Stimulated activated naive CD4-positive, alpha-beta T cell treated with Interleukin-2 at 50 U/mL for 16 hours (primary cell): ENCODE results near the gene LYRM1.
"Not testable (repeated sequence)": the region's sequence is repeated elsewhere in the genome, so short reads cannot be mapped to it uniquely, and the experiment has no call there.

Source experiments
- DNase-seq: peaks from one replicate; lab custom pipeline; 2025; lab: John Stamatoyannopoulos, UW

LYRM1 gene

GRCh38 chr16:20902426-20902825, 1.9 kb downstream of the LYRM1 start:
- no peak for DNase-seq

DNA sequence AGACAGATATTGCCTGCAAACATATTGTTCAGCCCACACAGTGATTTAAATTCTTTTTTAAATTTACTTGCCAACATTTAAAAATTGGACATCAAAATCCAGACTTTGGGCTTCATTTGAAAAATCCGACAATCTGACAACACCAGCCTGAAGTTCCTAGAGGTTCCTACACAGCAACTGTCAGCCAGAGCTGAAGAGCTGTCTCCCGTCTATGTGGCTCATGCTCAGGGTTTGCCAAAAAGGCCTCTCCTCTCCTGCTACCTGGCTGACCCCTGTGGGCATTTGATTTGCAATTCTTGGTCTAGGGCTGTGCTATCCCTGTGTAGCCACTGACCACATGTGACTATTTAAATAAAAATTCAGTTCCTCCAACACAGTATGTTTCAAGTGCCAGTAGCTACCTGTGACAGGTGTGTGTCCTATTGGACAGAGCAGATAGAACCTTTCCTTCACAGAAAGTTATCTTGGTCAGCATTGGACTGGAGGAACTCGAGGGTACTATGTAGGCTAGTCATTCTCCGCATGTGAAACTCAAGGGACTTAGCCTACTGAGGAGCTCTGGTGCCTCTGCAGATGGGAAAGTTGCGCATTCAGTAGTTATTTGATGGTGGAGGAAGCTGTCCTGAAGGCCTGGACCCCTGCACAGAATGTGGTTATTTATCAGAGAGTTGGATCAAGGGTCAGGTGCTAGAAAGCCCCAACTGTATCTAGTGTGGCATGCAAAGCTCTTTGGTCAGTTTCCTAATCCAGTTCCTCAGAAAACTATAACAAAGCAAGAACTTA, 2.7 kb downstream of the LYRM1 start:
- no peak for DNase-seq

GRCh38 chr16:20903899-20904506, 3.4 kb downstream of the LYRM1 start:
- DNase-seq = no peak

GRCh38 chr16:20904507-20905081, 4.0 kb downstream of the LYRM1 start:
- DNase-seq = no peak

- no peak for DNase-seq
Observed at GRCh38 chr16:20905576-20905975, 5.0 kb downstream of the LYRM1 start.

DNA sequence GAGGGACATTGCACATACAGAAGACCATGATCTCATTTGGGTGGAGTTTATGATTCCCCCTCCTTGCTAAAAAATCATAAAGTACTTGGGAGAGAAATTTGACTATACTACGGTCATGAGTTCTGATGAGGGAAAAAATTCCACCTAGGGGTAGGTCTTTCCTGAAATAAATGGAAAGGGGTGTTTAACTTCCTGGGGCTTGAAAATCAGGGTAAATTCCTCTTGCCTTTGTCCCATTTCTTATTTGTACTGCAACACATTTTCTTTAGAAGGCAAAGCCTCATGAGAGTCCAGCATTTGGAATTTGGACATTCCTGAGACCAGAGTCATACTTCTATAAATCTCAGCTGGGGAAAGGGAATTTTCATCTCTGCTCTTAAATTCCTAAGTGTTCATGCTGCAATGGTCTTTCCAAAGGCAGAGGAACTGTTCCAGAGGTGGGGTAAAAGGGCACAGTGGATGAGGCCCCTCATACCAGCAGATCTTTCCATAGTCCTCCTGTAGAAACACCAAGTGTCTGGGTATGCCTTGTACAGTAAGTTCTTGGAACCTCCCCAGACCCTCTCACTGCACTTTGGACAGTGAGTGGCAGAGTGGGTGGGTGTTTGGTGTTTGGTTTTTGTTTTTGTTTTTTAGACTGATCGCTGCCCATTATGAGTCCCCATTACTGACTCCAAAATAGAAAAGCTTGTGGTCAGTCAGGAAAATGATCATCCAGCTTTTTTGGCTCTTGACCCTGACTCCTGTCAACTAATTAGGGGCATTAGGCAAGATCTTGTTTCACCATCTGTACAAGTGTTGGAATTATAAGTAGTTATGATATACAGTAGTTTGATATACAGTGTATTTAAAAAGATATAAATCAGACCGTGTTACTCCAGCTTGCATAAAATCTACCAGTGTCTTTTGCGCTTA, 6.0 kb downstream of the LYRM1 start:
- no peak for DNase-seq

DNA sequence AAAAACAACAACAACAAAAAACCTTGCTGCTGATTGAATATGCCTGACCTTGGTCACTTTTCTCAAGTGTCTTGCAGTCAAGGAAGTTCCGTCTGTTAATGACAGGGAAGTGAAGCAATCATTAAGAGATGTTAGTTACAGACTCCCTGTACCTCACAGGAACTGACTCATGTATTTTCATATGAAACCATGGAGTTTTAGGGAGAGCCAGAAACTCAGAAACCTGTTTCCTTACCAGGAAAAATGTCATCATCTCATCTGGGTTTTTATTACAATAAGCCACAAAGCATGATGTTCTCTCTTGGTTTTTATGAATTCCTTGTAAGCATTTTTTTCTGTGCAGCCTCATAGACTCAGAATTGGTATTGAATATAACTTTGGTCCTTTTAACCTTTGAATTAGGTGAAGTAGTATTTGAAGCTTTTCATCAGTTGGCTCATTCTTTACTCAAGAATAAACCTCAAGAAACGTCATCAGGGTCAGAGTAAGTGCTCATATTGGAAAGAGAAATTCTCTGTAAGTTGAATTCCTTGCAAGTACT, 10.3 kb downstream of the LYRM1 start:
- DNase-seq = no peak

DNA sequence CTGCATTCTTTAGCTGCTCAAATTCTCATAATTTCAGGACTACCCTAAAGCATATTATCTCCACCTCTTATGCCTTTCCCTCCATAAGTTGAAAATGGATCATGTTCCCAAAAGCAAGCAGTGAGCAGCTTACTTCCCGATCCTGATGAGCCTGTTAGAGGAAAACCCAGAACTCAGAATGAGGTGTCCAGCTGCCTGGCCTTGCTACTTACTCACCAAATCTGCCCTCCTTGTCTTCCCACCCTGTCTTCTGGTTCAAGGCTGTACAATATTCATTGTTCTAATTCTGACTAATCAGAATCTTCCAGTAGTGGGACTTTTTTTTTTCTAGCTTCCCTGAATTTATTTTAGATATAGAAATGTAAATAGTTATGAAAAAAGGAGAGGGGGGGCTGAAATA, 10.8 kb downstream of the LYRM1 start:
- no peak for DNase-seq

DNA sequence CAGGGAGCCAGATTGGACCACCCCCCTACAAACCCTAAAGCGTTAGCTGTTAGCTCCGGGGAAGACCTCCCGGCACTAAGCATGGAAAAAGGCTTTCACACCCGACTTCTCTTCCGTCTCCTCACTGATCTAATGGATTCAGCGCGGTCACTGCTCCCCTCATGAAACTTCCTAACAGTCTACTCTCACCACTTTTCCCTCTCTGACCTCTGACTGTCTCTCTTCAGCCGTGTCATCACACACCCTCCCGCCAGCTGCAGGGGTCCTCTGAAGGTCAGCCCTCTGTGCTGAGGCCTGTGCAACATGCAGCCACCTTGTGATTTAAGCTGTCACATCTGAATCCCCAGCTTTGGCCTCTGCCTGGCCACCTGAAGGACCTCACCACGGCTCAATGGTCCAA, 15.7 kb downstream of the LYRM1 start:
- no peak for DNase-seq

GRCh38 chr16:20916942-20917341, 16.4 kb downstream of the LYRM1 start:
- no peak for DNase-seq

DNA sequence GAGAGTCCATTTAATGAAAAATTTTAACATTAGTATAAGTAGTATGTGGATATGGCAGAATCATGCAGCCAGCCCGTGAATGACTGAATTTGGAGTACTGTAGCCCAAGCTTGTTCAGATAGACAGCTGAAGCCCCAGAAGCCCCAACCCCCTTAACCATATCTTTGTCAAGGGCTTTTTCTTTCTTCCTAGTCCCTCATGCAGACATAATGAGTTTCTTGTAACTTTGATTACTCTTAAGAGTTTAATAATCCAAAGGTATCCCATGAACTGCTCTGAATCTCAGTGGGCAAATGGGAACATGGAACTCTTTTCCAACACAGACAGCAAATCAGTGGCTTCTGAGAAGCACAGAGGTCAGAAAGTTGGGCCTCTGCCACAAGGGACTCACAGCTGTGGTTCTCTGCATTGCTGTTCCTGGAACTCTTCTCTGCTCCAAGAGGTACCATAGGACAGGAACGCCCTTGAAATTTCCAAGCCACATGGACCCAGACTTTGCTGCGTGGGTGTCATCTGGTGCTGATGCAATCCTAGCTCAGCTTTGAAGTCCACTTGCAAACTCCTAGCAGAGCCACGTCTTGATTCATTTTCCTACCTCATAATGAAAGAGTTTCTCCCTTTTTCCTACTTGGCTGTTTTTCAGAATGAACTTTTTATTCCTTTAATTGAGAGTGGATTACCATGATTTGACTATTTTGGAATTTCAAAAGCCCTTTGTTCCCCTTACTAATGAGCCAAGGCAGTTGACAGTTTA, 18.1 kb downstream of the LYRM1 start:
- no peak for DNase-seq

DNA sequence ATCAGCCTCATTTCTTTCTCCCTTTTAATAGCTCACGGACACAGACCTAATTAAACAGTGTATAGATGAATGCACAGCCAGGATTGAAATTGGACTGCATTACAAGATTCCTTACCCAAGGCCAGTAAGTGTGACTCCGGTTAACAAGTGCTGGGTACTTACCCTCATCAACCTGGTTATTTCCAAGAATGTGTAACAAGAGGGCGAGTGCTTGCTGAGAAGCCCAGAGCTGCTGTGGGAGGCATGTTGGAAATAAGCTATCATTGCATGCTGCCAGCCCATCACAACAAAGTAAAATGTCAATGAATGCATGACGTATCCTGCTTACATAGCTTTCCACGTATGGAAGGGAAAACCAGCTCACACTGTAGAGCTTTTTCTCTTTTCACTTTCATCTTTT, 19.5 kb downstream of the LYRM1 start:
- no peak for DNase-seq

DNA sequence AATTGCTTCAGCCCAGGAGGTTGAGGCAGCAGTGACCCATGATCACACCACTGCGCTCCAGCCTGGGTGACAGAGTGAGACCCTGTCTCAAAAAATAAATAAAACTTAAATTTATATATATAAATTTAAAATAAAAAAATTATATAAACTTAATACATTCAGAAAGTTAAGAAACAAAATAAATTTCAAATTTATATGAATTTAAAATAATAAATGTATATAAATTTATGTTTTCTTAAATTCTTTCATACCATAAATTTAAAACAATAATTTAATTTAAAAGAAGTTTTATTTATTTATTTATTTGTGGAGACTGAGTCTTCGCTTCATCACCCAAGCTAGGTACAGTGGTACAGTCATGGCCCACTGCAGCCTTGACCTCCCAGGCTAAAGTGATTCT, 20.2 kb downstream of the LYRM1 start:
- DNase-seq = no peak

DNA sequence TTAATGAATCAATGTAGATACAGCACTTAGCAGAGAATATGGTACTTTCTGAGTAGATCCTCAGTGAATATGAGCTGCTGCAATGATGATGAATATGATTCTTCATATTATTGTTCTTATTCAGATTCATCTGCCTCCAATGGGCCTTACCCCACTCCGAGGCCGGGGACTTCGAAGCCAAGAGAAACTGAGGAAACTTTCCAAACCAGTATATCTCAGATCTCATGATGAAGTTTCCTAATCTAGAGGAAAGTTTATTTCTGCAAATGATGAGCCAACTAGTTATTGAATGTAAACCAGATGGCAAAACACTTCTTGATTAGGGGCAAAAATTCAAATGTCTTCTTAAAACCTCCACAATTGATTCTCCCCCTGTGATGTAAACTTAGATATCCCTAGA, 23.3 kb downstream of the LYRM1 start:
- DNase-seq = no peak

DNA sequence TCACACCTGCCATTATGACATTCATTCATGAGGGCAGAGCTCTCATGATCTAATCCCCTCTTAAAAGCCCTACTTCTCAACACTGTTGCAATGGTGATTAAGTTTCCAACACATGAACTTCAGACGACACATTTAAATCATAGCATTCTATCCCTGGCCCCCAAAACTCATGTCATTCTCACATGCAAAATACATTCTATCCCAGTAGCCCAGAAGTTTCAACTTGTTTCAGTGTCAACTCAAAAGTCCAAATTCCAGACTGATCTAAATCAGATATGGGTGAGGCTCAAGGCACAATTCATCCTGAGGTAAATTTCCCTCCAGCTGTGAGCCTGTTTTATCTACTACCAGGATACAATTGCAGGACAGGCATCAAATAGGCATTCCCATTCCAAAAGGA, 25.2 kb downstream of the LYRM1 start:
- no peak for DNase-seq

DNA sequence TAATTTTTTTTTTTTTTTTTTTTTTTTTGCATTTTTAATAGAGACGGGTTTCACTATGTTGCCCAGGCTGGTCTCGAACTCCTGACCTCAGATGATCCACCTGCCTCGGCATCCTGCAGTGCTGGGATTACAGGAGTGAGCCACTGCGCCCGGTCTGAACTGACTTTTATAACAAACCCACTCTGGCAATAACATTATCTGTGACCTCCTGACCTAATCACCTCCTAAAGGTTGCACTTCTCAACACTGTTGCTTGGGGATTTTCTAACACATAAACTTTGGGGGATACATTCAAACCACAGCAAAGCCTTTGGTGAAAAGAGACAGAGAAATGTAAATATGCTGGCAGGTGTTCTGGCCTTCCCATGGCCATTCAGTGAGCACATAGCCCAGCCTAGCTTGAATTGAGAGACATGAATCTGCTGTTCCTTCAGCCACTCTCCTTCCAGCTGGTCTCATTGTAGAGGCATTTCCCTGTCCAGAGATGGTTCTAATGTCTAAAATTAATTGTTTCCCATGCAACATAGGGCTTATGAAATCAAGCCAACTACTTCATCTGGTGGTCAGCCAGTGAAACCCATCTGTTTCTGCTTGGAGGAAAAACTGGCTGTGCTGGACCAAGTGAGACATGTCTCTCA, 28.3 kb downstream of the LYRM1 start:
- no peak for DNase-seq

DNA sequence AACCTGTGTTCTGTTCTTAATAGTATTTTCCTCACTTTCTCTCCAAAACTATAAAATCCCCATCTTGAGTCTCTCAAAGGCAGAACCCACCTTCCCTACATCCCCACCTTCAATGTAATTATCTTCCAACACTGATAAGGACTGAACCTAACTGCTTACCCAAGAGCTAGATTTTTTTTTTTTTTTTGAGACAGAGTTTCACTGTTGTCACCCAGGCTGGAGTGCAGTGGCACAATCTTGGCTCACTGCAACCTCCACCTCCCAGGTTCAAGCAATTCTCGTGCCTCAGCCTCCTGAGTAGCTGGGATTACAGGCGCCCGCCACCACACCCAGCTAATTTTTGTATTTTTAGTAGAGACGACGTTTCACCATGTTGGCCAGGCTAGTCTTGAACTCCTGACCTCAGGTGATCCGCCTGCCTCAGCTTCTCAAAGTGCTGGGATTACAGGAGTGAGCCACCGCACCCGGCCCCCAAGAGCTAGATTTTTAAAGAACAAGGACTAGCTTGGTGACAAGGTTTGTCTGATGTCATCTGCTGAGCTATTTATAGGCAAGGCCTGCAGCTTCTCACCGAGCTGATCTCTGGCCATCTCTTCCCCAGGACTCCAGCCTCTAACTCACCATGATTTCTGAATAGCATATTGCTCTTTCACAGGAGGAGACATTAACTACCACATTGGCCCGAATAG, 29.2 kb downstream of the LYRM1 start:
- DNase-seq = not testable (repeated sequence)

DNA sequence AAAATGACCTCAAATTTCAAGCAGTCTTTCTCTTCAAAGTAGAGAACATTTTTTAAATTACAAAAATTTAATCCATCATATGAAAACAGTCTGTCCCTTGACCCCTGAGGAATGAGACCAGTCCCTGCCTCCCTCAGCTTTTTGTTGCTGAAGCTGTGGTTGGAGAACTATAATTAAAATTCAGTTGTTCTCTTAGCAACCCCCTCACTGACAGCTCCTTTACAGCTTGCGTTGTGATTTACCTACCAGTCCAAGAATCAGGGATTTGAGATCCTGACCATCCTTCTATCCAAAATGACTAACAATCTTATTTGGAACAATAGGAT, 29.8 kb downstream of the LYRM1 start:
- DNase-seq = no peak

DNA sequence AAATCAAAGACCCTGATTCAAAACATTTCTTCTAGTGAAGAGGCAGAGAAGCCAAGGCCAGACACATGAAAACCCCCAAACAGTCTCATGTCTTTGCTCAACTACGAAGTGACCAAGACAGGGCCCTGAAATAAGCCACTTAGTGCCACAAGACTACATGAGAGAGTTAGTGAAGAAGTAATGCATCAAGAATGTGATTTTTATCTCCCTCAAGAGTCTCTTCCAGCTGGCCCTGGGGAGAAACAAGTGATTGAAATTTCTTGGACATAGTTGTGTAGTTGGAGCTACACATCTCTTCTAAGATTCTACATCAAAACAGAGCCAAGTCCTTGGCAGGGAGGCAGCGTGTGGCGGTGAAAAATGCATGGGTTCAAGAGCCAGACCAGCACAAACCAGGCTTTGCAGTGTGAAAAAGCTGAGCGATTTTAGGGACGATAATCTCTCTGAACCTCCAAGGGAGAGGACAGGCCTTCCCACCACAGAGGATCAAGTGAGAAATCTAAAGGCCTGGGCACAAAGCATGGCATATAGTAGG, 30.6 kb downstream of the LYRM1 start:
- DNase-seq = no peak

- no peak for DNase-seq
Observed at GRCh38 chr16:20933589-20933988, 33.0 kb downstream of the LYRM1 start.
